ENCODE data around the gene BEX5. TPM values are rescaled to one million over a fixed set of nuclear protein-coding genes. Genes with fewer than 3 reads are reported as not detected.

BEX5 gene
- 0.30 TPM in 1 of 2 replicates, not detected in the other for total RNA-seq (ENCODE audit: low replicate concordance)

DNA sequence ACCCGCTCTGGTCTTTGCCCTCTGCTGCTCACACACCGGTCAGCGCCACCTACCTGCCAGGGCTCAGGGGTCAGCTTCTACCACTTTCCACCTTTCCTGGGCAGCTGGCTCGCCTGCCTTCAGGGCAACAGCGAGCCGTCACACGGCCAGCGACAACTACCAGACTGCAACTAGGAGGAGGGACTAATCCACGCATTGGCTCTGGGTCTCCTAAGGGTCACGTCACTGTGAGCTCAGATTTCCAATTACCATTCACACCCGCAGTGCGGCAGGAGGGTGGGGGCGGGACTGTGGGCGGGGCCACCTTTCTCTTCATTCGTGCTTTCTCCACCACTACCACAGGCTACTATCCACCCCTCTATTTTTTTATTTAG, at the start of gene BEX5:
Gene BEX5, minus strand, starts transcription at position 172 of the 374 bp plus-strand sequence. CDS start 1,712 bp downstream, outside the sequence.

GRCh38 chrX:102142274-102142673, 13.5 kb downstream of the BEX5 start, which contains the start of gene TCEAL6:
TSS of gene TCEAL6 (minus strand) at chrX:102142481.

DNA sequence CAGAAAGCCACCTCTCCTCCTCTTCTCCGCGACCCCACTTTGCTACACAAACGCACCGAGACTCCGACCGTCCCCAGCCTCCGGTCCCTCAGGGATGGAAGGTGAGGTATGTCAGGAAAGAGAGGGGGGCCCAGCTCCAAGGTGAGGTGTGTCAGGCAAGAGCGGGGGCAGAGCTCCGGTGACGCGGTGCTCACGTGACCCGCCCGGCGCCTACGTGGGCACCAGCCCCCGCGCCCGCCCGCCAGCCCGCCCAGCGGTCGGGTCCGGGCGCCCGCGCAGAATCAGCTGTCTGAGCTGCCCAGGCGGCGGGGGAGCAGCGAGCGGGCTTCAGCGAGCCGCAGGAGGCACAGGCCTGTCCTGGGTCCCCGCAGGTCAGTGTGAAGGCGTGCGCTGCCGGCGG, 30.3 kb downstream of the BEX5 start, which contains the start of gene TCEAL2:
Gene TCEAL2, plus strand, starts transcription at position 244 of the 400 bp plus-strand sequence. CDS start 1,152 bp downstream, outside the sequence.

Other genes with a start within 250 kb of the BEX5 start
- gene ZMAT1, start 223.9 kb downstream of the BEX5 start, total RNA-seq (ENCODE audit: low replicate concordance) = 0.12 and 0.30 TPM in 2 replicates
- 0.12 TPM in 1 of 2 replicates, not detected in the other for gene TCEAL2, start 30.3 kb downstream of the BEX5 start, total RNA-seq (ENCODE audit: low replicate concordance)
- not detected in 2 replicates for gene TCEAL6, start 13.5 kb downstream of the BEX5 start, total RNA-seq (ENCODE audit: low replicate concordance)
- gene TCP11X1, start 59.3 kb upstream of the BEX5 start, total RNA-seq (ENCODE audit: low replicate concordance) = not detected in 2 replicates
- gene NXF2, start 91.2 kb upstream of the BEX5 start, total RNA-seq (ENCODE audit: low replicate concordance) = not detected in 2 replicates

All from smooth muscle cell of the coronary artery (primary cell).